Activated CD8-positive, alpha-beta memory T cell treated with anti-CD3 and anti-CD28 coated beads, Interleukin-2, amount 50 U/mL, for 24 hours (primary cell): ENCODE results near the gene ABHD2.

Source experiments
- DNase-seq: peaks from one replicate; pipeline ENCODE4 v3.0.0-alpha.2; 2020; ENCODE audit errors: extremely low read depth

ABHD2 gene

DNA sequence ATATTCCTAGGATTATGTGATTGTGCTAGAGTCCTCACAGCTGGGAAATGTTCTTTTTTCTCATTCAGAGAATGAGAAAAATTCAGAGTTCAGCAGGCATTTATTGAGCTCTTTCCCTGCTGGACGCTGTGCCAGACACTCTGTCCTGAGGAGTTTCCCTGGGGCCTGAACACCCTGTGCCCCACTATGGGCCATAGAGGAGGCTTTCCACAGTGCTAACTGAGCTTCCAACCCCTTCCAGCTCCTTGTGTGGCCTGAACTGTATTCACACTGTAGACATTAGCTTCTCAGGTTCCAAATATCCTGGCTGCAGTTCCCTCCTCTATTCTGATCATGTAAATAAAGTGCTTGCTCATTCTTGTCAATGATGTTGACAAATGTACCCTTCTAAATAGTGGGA lies 10.0 kb downstream of the ABHD2 start:
- DNase-seq: no peak

DNA sequence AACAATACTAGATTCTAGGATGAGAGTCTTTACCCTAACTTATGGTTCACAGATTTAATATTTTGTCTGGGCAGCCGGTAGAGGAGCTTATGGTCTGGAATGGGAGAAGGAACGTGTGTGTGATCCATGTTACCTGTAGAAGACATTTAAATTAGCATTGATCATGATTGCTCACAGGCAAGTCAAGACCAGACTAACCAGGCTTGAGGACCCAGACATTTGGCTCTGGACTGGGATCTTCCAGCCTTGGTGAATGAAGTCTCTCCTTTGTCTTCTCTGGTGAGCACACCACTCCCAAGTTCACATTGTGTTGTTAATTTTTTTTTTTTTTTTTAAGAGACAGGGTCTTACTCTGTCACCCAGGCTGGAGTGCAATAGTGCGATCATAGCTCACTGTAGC lies 11.7 kb downstream of the ABHD2 start:
- no peak for DNase-seq

DNA sequence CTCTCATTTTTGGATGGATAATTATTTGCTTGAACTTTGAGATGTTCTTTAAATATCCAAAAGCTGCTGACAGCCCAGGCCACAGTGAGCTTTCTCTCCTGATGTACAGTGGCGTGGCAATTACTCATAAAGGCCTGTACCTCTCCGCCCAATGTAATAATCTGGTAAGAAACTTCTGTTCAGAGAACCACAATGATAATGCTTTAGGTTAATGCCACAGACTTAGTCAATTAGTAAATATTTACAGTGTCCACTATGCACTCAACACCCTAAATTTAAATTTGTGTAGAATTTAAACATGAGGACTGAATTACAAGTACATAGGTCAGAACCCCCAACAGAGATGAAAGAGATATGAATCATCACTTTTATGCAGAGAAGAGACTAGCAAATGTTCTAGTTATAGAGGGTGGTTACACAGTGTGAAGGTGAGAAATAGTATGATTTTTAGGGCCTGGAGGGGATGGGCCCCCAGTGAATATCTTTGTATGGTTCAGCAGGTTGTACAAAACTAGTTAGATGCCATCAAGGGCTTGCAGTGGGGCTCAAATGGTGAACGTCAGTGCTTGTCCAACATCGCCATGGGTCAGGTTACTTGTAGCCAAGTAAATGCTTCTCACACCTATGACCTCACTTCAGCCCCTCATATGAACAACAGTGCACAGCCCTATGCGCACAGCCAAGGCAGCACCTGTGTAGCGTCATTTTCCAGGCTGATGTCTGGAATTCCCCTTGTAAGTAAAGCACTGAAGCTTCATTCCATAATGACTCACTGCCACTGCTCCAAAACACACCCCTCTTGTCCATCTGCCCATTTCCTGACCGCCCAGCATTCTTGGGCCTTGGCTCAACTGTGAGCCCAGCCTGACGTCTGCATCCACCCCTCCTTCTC lies 13.3 kb downstream of the ABHD2 start:
- no peak for DNase-seq

DNA sequence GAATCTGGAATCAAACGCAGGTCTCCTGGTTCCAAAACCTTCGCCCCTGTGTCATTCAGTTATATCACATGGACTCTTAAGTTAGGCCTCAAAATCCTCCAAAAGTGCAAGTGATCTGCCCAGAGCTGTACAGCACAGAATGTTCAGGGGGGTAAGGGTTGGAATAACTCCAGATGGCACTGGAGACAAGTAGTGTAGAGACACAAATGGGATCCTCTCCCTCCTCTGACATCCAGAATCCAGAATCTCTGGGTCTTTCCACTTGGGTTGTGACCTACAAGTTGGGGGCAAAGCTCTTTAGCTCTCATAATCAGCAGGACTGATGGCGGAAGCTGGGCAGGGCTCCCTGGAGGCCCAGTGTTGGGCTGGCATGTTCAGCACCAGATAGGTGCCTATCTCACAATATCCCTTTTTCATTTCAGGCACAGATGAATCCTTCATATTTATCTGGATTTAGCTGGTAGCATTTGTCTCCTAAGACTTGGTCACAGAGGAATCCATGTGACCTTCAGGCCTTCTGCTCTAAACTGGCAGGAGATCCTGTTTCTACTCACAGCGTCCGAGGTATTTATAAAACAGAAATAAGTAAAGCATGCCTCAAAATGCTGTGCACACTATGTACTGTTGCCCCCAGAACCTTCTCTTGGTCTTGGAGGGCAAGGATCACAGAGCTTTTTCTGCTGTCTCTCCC lies 15.4 kb downstream of the ABHD2 start:
- DNase-seq: no peak

DNA sequence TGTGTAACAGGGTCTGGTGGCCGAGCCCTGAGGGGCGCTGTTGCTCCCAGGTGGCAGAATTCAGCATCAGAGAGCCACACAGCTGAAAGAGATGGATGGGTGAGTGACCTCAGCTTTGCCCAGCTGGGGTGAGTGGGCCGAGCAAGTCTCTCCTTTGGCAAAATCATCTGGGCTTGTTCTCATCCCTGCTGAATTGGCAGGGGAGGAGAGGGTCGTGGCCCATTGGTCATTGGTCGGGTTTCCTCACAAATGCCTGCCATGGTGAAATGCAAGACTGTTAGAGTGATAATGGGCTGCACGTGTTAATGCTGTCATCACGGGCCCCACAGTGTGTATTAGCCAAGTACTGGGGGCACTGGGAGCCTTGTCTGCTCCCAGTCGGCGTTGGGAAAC lies 15.9 kb downstream of the ABHD2 start:
- no peak for DNase-seq

DNA sequence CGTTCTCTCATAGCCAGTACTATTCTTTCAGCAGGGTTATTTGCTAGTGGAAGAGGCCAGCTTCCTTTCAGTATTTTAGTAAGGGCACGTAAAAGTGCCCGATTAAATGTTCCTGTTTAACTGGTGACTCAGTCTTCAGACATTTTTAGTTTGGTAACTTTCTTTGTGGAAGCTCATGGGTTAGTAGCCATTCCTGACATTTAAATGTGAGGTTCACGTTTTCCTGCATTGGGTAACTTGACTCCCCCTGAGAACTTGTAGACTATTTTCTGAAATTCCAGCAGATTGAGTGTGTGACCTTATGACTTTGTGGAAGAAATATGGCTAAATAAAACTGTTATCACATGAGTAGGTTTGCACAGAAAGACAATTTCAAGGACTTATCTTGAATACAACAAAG lies 16.9 kb downstream of the ABHD2 start:
- DNase-seq: no peak

DNA sequence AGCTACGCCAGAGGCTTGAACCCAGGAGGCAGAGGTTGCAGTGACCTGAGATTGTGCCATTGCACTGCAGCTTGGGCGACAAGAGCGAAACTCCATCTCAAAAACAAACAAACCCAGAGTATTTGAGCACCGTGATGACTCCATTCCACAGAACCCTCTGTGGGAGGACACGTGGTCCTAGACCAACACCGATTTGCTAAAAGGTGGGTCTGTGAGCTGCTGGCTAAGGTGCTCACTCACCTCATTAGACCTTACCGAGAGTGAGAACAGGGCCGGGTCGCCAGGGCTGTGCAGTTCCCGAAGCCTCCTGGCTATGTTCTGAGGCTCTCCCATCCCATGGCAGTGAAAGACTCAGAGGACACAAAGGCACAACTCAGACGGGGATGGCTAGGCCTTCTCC lies 17.9 kb downstream of the ABHD2 start:
- no peak for DNase-seq

DNA sequence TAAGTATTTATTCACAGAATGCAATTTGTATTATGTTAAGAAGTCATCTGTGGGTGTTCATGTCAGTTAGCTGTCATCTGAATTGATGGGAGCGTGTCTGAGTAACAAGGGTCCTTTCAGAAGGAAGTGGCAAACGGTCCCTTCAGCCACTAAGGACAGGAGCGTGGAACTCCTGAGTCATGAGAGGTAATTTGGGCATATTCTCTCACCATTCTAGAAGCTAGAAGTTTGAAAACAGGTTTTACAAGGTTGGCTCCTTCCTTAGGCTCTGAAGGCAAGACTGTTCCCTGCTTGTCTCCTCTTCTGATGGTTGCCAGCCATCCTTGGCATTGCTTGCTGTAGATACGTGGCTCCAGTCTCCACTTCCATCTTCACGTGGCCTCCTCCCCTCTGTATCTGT lies 19.7 kb downstream of the ABHD2 start:
- no peak for DNase-seq

DNA sequence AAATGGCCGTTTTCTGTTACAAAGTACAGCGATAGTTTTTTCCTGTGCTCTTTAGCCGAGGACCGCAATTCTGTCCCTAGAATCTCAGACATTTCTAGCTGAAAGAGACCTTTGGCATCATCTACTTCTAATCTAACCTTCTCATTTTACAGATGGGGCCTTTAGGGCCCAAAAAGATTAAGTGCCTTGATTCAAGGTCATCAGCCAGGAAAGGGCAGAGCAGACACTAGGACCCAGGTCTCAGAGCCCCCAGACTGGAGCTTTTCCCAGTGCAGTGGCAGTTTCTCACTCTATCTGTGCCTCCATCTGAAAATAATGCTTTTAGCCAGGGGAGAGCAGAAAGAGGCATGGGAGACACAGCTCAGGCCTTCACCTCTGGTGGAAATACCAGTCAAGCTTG lies 20.6 kb downstream of the ABHD2 start:
- no peak for DNase-seq

DNA sequence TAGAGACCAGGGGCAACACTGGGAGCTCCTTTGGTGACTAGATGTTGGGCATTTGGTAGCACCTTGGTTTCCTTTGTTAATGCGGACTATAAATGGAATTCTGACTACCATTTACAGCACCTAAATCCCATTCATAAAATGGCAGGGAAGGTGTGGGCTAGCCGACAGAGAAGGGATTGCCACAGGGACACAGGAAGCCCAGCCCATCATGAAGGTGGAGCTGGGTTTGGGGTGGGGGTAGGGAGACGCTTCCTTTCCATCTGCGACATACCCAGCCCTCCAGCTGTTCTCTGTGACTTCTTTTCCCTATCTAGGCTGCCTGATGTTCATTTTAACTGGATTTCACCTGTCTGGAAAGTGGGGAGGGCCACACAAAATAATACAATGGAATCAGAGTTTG lies 21.0 kb downstream of the ABHD2 start:
- DNase-seq: no peak

DNA sequence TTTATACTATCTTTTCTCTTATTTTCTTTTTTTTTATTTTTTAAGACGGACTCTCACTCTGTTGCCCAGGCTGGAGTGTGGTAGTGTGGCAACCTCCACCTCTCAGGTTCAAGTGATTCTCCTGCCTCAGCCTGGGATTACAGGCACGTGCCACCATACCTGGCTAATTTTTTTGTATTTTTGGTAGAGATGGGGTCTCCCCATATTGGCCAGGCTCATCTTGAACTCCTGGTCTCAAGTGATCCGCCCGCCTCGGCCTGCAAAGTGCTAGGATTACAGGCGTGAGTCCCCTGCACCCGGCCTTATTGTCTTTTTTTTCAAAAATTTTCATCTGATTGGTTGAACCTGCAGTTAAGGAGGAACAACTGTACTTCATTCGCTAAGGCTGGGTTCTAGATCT lies 21.8 kb downstream of the ABHD2 start:
- DNase-seq: no peak

DNA sequence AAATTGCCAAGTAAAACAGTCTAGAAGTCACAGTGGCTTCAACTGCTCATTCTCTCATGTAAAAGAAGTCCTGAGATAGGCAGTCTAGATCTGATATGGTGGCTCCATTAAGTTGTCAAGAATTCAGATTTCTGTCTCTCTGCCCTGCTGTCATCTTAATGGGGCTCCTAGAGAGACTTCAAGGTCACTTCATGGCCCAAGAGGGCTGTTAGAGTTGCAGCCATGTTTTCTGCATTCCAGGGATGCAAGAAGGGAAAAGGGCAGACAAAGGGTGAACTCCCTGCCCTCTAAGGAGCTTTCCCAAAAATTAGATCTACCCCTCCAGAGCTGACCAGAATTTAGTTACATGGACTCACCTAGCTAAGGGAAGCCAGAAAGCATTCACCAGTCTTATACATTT lies 23.1 kb downstream of the ABHD2 start:
- no peak for DNase-seq

DNA sequence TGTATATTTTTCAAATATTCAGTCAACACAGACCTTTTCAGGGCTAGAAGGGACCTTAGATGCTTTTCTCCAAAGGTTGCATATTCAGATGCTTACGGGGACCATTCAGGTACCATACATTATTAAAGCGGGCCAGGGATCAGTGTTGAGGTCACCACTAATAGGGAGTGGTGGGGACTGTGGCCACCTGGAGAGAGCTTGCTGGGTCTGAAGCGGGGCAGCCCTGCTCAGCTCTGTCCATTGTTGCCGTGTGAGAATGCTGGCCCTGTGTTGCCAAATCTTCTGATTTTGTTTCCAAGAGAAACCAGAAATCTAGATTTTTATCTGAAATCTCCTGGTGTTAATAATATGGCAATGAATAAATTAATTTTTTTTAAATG lies 23.7 kb downstream of the ABHD2 start:
- no peak for DNase-seq

DNA sequence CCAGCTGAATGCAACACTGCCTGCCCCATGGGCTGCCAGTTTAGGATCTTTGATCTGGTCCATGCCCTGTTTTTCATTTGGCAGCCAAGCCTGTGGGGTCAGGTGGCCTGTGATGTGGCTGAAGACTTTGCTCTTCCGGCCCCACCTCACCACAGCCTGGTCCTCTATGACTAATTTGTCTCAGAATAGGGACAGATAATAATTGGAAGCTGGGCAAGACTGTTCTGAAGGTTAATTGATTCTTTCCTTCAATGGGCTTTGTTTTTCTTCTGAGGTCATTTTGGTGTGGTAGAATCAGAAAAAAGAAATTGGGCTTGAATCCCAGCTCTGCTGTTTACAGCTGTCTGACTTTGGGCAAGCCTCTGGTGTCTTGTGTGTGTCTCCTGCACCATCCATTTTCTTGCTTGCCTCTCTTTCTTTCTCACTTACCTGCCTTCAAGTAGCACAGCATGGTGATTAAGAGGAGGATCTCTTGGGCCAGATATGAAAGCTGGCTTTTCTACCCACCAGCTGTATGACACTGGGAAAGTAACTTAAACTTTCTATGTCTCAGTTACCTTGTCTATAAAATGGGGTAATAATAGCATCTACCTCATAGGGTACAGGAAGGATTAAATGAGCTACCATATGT lies 24.2 kb downstream of the ABHD2 start:
- no peak for DNase-seq

DNA sequence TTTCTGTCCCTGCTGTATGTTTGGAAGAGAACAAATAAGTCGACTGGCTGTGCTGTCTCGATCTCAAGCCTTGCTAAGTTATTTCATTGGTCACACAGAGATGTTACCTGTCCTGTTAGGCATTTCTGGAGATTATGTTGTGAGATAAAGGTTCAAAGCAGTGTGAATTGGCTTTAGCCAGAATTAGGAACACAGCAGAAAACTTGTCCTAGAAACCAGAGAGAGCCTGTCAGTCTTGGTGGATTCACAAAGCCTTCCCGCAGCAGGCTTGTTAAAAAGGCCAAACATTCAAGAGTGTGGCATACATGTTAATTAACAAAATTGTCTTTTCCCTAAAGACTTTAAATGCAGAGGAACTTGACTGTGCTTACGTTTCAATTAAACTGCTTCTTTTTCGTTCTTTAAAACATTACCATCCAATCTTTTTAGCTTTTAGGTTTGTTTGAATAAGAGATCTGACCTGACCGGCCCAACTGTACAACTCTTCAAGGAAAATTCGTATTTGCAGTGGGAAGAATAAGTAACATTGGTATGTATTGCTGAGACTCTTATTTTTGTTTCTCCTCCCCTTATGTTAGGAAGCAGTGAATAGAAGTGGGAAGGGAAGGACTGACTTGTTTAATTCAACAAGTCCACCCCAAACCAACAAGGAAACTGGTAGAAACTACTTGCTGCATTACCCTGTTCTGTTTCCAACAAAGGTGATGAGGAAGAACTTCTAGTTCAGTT lies 25.2 kb downstream of the ABHD2 start:
- DNase-seq: no peak

DNA sequence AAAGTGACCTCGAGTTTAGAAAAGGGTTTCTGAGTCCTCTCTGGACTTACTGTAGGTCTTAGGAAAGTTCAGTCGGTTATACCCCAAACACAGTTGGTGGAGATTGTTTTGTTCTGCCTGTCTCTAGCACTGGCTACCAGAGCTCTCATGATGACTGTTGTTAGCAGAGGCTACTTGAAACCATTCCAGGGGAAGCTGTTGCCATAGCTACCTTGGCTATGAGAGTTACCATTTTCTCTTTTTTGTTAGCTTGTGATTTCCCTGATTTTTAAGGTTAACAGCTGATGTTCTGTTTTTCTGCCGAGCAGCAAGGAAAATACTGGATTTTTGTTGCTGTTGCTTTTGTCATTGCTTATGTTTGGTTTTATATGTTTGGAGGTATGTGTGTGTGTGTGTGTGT lies 26.7 kb downstream of the ABHD2 start:
- no peak for DNase-seq

DNA sequence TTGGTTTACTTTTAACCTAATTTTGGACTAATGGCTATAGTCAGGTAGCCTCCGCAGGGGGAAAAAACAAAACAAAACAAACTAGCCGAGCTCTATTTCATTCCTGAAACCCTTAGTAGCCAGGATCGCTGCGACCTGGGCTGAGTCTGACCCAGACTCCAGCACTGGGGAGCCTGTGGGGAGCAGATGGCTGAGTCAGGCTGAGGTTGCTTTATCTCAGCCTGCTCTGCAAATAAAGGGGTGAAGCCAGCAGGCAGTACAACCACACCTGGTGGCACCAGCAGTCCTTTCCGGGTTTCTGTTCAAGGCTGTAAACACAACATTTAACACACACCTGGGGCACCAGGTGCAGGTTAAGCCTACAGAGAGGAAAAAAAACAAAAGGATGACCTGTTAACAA lies 27.3 kb downstream of the ABHD2 start:
- no peak for DNase-seq

DNA sequence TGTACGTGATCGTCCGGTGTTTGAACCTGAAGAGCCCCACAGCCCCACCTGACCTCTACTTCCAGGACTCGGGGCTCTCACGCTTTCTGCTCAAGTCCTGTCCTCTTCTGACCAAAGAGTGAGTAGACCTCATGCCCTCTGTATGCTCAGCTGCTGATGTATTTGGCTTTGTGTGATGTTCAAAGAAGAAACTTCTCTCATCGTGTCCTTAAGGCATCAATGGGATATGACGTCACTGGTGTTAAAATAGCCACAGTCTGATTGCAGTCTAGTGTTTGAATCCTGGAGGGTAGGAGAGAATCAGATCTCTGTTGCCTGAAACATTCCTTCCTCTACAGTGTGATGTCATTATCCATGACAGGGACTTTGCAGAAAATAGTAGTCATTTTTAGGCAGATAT lies 28.1 kb downstream of the ABHD2 start:
- no peak for DNase-seq

DNA sequence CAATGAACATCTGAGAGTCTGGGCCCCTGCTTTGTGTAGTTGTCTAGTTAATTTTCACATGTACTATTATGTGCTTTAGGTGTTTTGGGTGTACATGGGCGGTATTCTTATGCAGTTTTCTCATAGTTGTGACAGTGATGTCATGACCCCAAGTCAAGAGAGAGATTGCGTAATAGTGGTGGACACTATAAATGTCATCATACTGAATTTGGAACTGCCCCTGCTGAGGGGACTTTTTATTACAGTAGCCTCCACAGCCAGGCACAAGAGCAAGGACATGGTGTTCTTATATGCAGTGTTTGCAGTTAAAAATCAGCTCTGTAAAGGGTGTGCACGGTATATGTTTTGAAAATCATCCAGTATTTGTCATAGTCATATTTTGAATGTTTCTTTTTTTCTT lies 29.5 kb downstream of the ABHD2 start:
- no peak for DNase-seq

DNA sequence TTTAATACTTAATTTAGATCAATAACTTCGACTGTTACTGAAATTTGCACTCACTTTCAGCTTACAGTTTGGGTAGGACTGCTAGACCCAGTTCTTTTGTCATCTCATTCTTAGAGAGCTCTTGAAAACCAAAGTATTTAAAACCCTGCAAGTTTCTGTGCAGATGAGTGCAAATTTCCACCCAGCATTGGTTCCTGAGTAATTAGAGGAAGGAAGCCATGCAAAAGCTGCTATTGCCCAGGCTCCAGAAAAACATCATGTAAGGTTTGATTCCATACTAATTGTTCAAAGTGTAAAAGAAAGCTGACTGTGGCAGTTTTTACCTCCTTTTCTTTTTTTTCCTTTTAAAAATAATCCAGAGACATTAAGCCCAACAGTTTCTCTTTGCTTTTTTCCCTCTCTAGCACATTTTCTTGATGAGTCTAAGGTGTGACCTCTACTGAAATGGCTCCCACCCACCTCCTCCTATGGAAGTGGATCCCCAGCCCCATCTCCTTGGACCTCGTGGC lies 30.3 kb downstream of the ABHD2 start:
- DNase-seq: no peak

DNA sequence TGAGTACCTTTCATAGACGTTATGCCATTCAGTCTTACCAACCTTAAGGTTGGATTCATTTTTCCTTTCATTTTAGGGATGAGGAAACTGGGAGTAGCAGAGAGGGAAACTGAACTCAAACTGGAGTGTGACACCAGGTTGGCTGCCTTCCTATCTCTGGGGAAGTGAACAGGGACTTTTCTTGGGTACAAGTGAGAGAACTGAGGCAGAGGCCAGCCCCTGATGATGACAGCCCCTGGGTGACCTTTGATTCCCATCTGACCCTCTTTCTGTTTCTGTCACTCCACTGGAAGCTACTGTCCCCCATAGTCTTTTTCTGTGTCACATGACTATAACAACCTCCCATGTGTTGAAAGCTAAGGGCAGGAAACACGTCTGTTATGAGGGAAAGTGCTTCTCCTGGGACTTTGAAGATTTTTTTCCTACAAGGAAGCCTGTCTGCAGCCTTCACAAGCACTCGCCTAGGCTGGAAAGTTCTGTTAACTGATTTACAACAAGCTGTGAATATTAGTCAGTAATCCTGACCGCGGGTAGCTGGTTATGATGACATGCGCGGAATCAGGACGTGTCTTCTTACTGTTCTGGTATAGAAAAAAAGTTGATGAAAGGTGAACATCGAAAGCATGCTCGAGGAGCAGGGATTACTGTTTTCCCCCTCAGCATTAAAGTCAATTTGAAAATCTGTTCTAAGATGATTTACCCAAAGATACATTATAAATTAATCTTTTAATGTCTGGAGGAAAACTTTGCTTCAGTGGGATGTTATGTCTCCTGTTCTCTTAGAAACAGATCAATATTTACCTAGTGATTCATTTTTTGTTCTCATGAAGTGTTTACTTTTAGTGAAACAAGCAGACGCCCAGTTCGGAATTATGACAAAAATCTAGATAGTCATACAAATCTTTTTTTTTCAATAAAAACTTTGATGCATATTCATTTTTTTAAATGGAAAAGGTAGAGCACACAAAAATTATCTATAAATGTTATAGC lies 31.5 kb downstream of the ABHD2 start:
- no peak for DNase-seq
